ENCODE data around the gene WASF3. TPM values are rescaled to one million over a fixed set of nuclear protein-coding genes. Genes with fewer than 3 reads are reported as not detected.

WASF3 gene
- total RNA-seq, 1 donor from 2014 or later = 20.0 TPM

- peaks cover 9% of the 10 kb centered on the region for H3K9me3 Mint-ChIP-seq (ENCODE audit: unreplicated experiment)
- H3K4me3 Mint-ChIP-seq (ENCODE audit: unreplicated experiment) = no peak overlapping the region
- H3K27ac Mint-ChIP-seq (ENCODE audit: unreplicated experiment) = no peak overlapping the region
- H3K36me3 Mint-ChIP-seq (ENCODE audit: unreplicated experiment) = peaks cover 46% of the 10 kb centered on the region
- H3K4me1 Mint-ChIP-seq (ENCODE audit: unreplicated experiment) = peaks cover 5% of the 10 kb centered on the region
- DNase-seq (ENCODE audit: extremely low spot score, unreplicated experiment) = no peak
- TF ChIP-seq, protein P1, sequence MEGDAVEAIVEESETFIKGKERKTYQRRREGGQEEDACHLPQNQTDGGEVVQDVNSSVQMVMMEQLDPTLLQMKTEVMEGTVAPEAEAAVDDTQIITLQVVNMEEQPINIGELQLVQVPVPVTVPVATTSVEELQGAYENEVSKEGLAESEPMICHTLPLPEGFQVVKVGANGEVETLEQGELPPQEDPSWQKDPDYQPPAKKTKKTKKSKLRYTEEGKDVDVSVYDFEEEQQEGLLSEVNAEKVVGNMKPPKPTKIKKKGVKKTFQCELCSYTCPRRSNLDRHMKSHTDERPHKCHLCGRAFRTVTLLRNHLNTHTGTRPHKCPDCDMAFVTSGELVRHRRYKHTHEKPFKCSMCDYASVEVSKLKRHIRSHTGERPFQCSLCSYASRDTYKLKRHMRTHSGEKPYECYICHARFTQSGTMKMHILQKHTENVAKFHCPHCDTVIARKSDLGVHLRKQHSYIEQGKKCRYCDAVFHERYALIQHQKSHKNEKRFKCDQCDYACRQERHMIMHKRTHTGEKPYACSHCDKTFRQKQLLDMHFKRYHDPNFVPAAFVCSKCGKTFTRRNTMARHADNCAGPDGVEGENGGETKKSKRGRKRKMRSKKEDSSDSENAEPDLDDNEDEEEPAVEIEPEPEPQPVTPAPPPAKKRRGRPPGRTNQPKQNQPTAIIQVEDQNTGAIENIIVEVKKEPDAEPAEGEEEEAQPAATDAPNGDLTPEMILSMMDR (IDR thresholded peaks at IDR 0.05) = no peak
- H3K27me3 Mint-ChIP-seq (ENCODE audit: unreplicated experiment) = no peaks in the 10 kb centered on the region
Observed at GRCh38 chr13:26685606-26686005, 128.1 kb downstream of the WASF3 start.

DNA sequence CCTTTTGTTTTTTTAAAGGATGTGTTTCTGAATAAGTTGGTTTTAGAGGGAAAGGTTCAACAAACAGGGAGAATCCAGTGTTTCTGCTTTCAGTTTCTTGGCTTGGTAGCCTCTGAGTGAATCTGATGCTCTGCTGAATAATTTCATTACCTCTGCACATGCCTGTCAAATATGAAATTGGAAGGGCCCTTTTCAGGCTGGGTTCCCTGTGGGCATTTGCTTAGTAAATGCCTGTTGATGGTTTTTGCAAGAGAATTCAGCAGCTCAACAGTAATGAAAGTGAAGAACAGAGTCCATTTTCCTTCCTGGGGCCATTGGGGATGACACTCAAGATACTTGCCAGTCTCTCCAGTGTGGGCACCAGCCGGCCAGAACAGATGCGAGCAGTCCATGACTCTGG, 128.8 kb downstream of the WASF3 start:
- H3K9me3 Mint-ChIP-seq (ENCODE audit: unreplicated experiment) = peaks cover 16% of the 10 kb centered on the region
- TF ChIP-seq, protein P1 (IDR thresholded peaks at IDR 0.05) = no peak
- H3K4me1 Mint-ChIP-seq (ENCODE audit: unreplicated experiment) = peaks cover 2% of the 10 kb centered on the region
- DNase-seq (ENCODE audit: extremely low spot score, unreplicated experiment) = no peak
- H3K4me3 Mint-ChIP-seq (ENCODE audit: unreplicated experiment) = no peak overlapping the region
- H3K27me3 Mint-ChIP-seq (ENCODE audit: unreplicated experiment) = no peaks in the 10 kb centered on the region
- H3K36me3 Mint-ChIP-seq (ENCODE audit: unreplicated experiment) = peaks cover 53% of the 10 kb centered on the region
- H3K27ac Mint-ChIP-seq (ENCODE audit: unreplicated experiment) = no peak overlapping the region

DNA sequence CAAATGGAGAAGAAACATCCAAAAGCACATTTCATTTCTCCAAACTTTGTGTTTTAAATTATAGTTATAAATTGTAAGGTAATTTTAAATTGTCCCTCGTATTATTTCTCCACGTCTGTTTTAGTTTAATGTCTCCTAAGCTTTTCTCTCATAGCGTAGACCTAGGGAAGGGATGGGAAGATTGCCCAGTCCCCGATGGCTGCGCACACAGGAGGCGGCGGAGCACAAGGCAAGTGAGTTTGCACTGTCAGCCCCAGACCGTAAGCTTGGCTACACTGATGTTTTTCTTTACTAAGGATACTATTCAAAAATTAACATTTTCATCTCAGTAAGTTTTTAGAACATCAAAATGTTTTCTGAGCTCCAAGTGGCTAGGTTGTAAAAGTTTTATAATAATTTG, 130.8 kb downstream of the WASF3 start:
- H3K4me1 Mint-ChIP-seq (ENCODE audit: unreplicated experiment) = peaks cover 2% of the 10 kb centered on the region
- peaks cover 53% of the 10 kb centered on the region for H3K36me3 Mint-ChIP-seq (ENCODE audit: unreplicated experiment)
- TF ChIP-seq, protein P1 (IDR thresholded peaks at IDR 0.05) = no peak
- DNase-seq (ENCODE audit: extremely low spot score, unreplicated experiment) = no peak
- H3K9me3 Mint-ChIP-seq (ENCODE audit: unreplicated experiment) = peaks cover 20% of the 10 kb centered on the region
- H3K27ac Mint-ChIP-seq (ENCODE audit: unreplicated experiment) = no peak overlapping the region
- no peaks in the 10 kb centered on the region for H3K27me3 Mint-ChIP-seq (ENCODE audit: unreplicated experiment)
- no peak overlapping the region for H3K4me3 Mint-ChIP-seq (ENCODE audit: unreplicated experiment)

DNA sequence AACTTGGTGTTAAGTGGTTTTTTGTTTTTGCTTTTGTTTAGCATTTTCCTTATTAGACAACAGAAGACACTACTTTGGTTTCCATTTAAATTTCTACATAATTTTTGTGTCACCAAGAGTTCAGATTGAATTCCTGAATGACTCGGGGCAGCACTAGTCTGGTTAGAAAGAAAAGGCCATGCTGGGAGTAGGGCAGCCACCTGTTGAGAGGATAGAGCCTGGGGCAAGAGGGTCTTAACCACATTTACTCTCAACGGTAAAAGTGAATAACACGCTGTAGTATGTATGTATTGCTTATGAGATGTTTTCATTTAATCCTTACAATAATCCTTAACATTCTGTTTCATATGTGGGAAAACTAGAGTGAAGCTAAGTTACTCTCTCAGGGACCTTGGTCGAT, 131.5 kb downstream of the WASF3 start:
- DNase-seq (ENCODE audit: extremely low spot score, unreplicated experiment) = no peak
- TF ChIP-seq, protein P1 (IDR thresholded peaks at IDR 0.05) = no peak
- Mint-ChIP-seq H3K4me3 (ENCODE audit: unreplicated experiment) (no peak overlapping the region), H3K9me3 (ENCODE audit: unreplicated experiment) (peaks cover 20% of the 10 kb centered on the region), H3K27me3 (ENCODE audit: unreplicated experiment) (no peaks in the 10 kb centered on the region), H3K36me3 (ENCODE audit: unreplicated experiment) (peaks cover 51% of the 10 kb centered on the region), H3K4me1 (ENCODE audit: unreplicated experiment) (peaks cover 2% of the 10 kb centered on the region), H3K27ac (ENCODE audit: unreplicated experiment) (no peak overlapping the region)

DNA sequence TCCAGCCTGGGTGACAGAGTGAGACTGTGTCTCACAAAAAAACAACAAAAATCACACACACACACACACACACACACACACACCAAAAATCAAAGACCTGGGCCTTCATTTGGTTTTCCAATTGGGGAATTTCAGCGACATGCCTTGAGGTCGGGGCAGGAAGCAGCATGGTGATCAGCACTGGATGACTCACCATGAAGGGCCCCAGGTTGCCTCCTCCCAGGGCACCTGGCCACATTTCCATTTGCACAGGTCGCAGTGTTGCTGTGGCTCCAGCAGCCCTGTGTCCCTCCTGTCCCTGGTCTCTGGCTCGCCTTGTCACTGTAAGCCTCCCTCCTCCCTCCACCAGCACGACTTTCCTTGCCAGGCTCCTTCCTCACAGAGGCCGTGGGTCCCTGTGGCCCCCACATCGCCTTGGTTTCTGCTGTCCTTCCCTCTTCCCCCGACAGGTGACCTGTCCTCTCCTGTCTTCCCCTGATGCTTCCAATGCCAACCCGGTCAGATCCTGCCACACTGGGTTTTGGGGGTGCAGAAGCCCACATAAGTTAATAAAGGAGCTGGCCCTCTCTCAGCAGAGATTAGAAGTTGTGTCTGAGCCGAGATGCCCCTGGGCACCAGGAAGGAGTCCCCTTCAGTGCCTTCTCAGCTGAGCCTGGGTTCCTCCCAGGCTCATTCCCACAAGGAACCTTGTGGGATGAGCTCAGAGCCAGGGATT, 136.4 kb downstream of the WASF3 start:
- no peak overlapping the region for H3K4me3 Mint-ChIP-seq (ENCODE audit: unreplicated experiment)
- DNase-seq (ENCODE audit: extremely low spot score, unreplicated experiment) = peak; percentile 77
- no peaks in the 10 kb centered on the region for H3K27me3 Mint-ChIP-seq (ENCODE audit: unreplicated experiment)
- peaks cover 26% of the 10 kb centered on the region for H3K36me3 Mint-ChIP-seq (ENCODE audit: unreplicated experiment)
- H3K4me1 Mint-ChIP-seq (ENCODE audit: unreplicated experiment) = peaks cover 4% of the 10 kb centered on the region
- peaks cover 20% of the 10 kb centered on the region for H3K9me3 Mint-ChIP-seq (ENCODE audit: unreplicated experiment)
- no peak overlapping the region for H3K27ac Mint-ChIP-seq (ENCODE audit: unreplicated experiment)
- TF ChIP-seq, protein P1 (IDR thresholded peaks at IDR 0.05) = no peak

Measured in osteocyte (in vitro differentiated cells).